D721Med (cell line): ENCODE data around the gene PDZD7.

Experiments used
- DNase-seq: peaks from one replicate; pipeline ENCODE4 v3.0.0; 2011; ENCODE audit warnings: low spot score; ENCODE audit not compliant: insufficient read length
- FAIRE-seq: peaks from 2 replicates; lab custom pipeline; 2011; peaks lifted over from hg19 to GRCh38; lab: Jason Lieb, UNC
- CTCF ChIP-seq: IDR thresholded peaks from 2 replicates; pipeline ENCODE4 v1.5.1; 2012; ENCODE audit warnings: mild to moderate bottlenecking, control low read depth; ENCODE audit not compliant: insufficient read depth; ENCODE audit errors: missing control alignments

The PDZD7 gene

GRCh38 chr10:101012525-101013364 is 18.2 kb downstream of the PDZD7 start:
- DNase-seq (peak; percentile 71), FAIRE-seq (no peak)
- peak; percentile 98 for TF ChIP-seq CTCF

- FAIRE-seq: no peak
- no peak for TF ChIP-seq CTCF
- DNase-seq: no peak
Observed at GRCh38 chr10:101011517-101012423, 19.2 kb downstream of the PDZD7 start.

GRCh38 chr10:101010329-101010728 is 20.6 kb downstream of the PDZD7 start:
- FAIRE-seq: no peak
- no peak for DNase-seq
- no peak for TF ChIP-seq CTCF

GRCh38 chr10:101008823-101009423 is 22.0 kb downstream of the PDZD7 start:
- DNase-seq (no peak), FAIRE-seq (no peak)
- TF ChIP-seq CTCF: no peak

- TF ChIP-seq CTCF: no peak
- FAIRE-seq (no peak), DNase-seq (no peak)
Observed at GRCh38 chr10:101007915-101008822, 22.8 kb downstream of the PDZD7 start.

- FAIRE-seq (no peak), DNase-seq (no peak)
- no peak for TF ChIP-seq CTCF
Observed at GRCh38 chr10:101007099-101007711, 23.7 kb downstream of the PDZD7 start.
